HepG2 (cell line): ENCODE data around the gene NLE1. TPM values are rescaled to one million over a fixed set of nuclear protein-coding genes. Genes with fewer than 3 reads are reported as not detected.

Experiments
- AGO1 ChIP-seq: fragments of 200-400 bp; formaldehyde crosslinking; IDR thresholded peaks from 2 replicates; pipeline ENCODE4 v1.6.1; 2017; ENCODE audit warnings: mild to moderate bottlenecking, low read depth, low read length, moderate library complexity; ENCODE audit not compliant: poor library complexity, severe bottlenecking
- CERS6 ChIP-seq: sonication (generic); formaldehyde crosslinking; IDR thresholded peaks from 2 replicates; pipeline ENCODE4 v1.5.0; 2020; ENCODE audit warnings: missing genetic modification reagents
- FOXK1 ChIP-seq: sonication (generic); formaldehyde crosslinking; IDR thresholded peaks from 2 replicates; pipeline ENCODE4 v1.4.0; 2020; ENCODE audit warnings: low read depth, missing genetic modification reagents, borderline replicate concordance
- GABPB1 ChIP-seq: IDR thresholded peaks from 2 replicates; pipeline ENCODE4 v1.6.1; 2016; ENCODE audit warnings: mild to moderate bottlenecking, missing genetic modification reagents, moderate library complexity, missing compliant biosample characterization
- HMG20A ChIP-seq: IDR thresholded peaks from 2 replicates; pipeline ENCODE4 v1.6.1; 2016; ENCODE audit warnings: borderline replicate concordance
- IRF2 ChIP-seq: IDR thresholded peaks from 2 replicates; pipeline ENCODE4 v1.6.1; 2018; ENCODE audit warnings: missing genetic modification reagents, missing compliant biosample characterization
- JARID2 ChIP-seq: sonication (generic); formaldehyde crosslinking; IDR thresholded peaks from 2 replicates; pipeline ENCODE4 v1.8.1; 2023; ENCODE audit warnings: missing genetic modification reagents, inconsistent platforms; ENCODE audit not compliant: insufficient replicate concordance
- KAT8 ChIP-seq: IDR thresholded peaks from 2 replicates; pipeline ENCODE4 v1.6.1; 2016; ENCODE audit warnings: missing genetic modification reagents, missing compliant biosample characterization
- KDM5B ChIP-seq: sonication (generic); formaldehyde crosslinking; IDR thresholded peaks from 2 replicates; pipeline ENCODE4 v1.4.0; 2020; ENCODE audit warnings: missing genetic modification reagents, mild to moderate bottlenecking, borderline replicate concordance
- NAIF1 ChIP-seq: sonication (generic); formaldehyde crosslinking; IDR thresholded peaks from 2 replicates; pipeline ENCODE4 v1.5.0; 2020; ENCODE audit warnings: mild to moderate bottlenecking, missing genetic modification reagents, borderline replicate concordance
- NFATC3 ChIP-seq: sonication (generic); formaldehyde crosslinking; IDR thresholded peaks from 2 replicates; pipeline ENCODE4 v1.5.1; 2020; ENCODE audit warnings: mild to moderate bottlenecking, missing genetic modification reagents
- NFE2 ChIP-seq: sonication (generic); formaldehyde crosslinking; IDR thresholded peaks from 2 replicates; pipeline ENCODE4 v1.4.0; 2020; ENCODE audit warnings: missing genetic modification reagents
- PAXIP1 ChIP-seq: sonication (generic); formaldehyde crosslinking; conservative IDR thresholded peaks from 2 replicates; pipeline ENCODE4 v1.4.0; 2020; ENCODE audit warnings: mild to moderate bottlenecking, missing genetic modification reagents, moderate library complexity
- RCOR2 ChIP-seq: IDR thresholded peaks from 2 replicates; pipeline ENCODE4 v1.6.1; 2016; ENCODE audit warnings: missing biosample characterization, missing genetic modification reagents
- SOX6 ChIP-seq, 2 experiments: fragments of 450-650 bp in 1 of 2; sonication (generic) in 1 of 2; formaldehyde crosslinking in 1 of 2; IDR thresholded peaks; 2 replicates each; pipeline versions ENCODE4 v1.4.0 to v1.6.1; 2017 to 2020; ENCODE audit warnings: antibody characterized with exemption in 1 of 2, mild to moderate bottlenecking in 1 of 2, missing genetic modification reagents in 1 of 2
- TARDBP ChIP-seq: sonication (generic); formaldehyde crosslinking; IDR thresholded peaks from 2 replicates; pipeline ENCODE4 v1.8.0; 2022; ENCODE audit warnings: mild to moderate bottlenecking, missing genetic modification reagents
- TRAFD1 ChIP-seq: sonication (generic); formaldehyde crosslinking; IDR thresholded peaks from 2 replicates; pipeline ENCODE4 v1.5.1; 2020; ENCODE audit warnings: missing genetic modification reagents, mild to moderate bottlenecking, borderline replicate concordance
- ZNF512 ChIP-seq: sonication (generic); formaldehyde crosslinking; IDR thresholded peaks from 2 replicates; pipeline ENCODE4 v1.4.0; 2020; ENCODE audit warnings: mild to moderate bottlenecking, missing genetic modification reagents
- ZNF513 ChIP-seq: sonication (generic); formaldehyde crosslinking; conservative IDR thresholded peaks from 2 replicates; pipeline ENCODE4 v1.5.0; 2020; ENCODE audit warnings: missing genetic modification reagents
- polyA plus RNA-seq, 8 experiments: library from polyadenylated mRNA; depleted of rRNA in 3 of 8; stranded (reverse) in 7 of 8; unstranded in 1 of 8; fragments of >200 nt; fragmentation: Illumina TruSeq in 4 of 8; extraction: Trizol in 4 of 8; gene quantifications; 2 replicates each; pipeline versions ENCODE4 v1.2.1 to v1.2.3, GENCODE V29; 2011 to 2016; ENCODE audit warnings: low read depth in 4 of 8, missing spikeins in 1 of 8, mixed read lengths in 1 of 8; ENCODE audit not compliant: insufficient read depth in 1 of 8
- total RNA-seq, 5 experiments: library from RNA; depleted of rRNA; stranded (reverse); fragments of >200 nt; fragmentation: Illumina TruSeq; extraction: Trizol; gene quantifications; 2 replicates each; pipeline ENCODE4 v1.2.3, GENCODE V29; 2016; ENCODE audit warnings: low read depth in 1 of 5

NLE1 gene
- total and polyA plus RNA-seq, 2 of the 13 experiments (the other 11 are each of a cell fraction or from before 2014, with no cell fraction given), result 20.3 to 34.5 TPM

GRCh38 chr17:35079547-35080423 is 62.3 kb downstream of the NLE1 start (continued):
- TF ChIP-seq RCOR2 (CRISPR knock-in tag) (peak; percentile 58; the same call in 1 of the 2 replicates), SOX6 (IDR thresholded peaks at IDR 0.05) (no peak), SOX6 (CRISPR knock-in tag; IDR thresholded peaks at IDR 0.05) (peak; percentile 69), HMG20A (CRISPR knock-in tag) (peak; percentile 73; the same call in 1 of the 2 replicates), CERS6 (CRISPR knock-in tag) (no peak), ZNF512 (CRISPR knock-in tag) (no peak), TARDBP (CRISPR knock-in tag) (peak; percentile 44; the same call in 1 of the 2 replicates), IRF2 (CRISPR knock-in tag) (peak; percentile 47), FOXK1 (CRISPR knock-in tag) (peak; percentile 38; the same call in 1 of the 2 replicates), TRAFD1 (CRISPR knock-in tag) (no peak), KDM5B (CRISPR knock-in tag) (no peak), NFE2 (CRISPR knock-in tag) (no peak), ZNF513 (CRISPR knock-in tag) (no peak), GABPB1 (CRISPR knock-in tag) (no peak), KAT8 (CRISPR knock-in tag) (peak; percentile 46; the same call in 1 of the 2 replicates), NFATC3 (CRISPR knock-in tag) (no peak), AGO1 (no peak), NAIF1 (CRISPR knock-in tag) (no peak), JARID2 (no peak), PAXIP1 (CRISPR knock-in tag) (peak; percentile 80)
